Measurements from ENCODE around the gene ERFE. TPM values are rescaled to one million over a fixed set of nuclear protein-coding genes. Genes with fewer than 3 reads are reported as not detected.
"Not testable (repeated sequence)": the region's sequence is repeated elsewhere in the genome, so short reads cannot be mapped to it uniquely, and the experiment has no call there.

The ERFE gene
- total RNA-seq, 1 donor from 2014 or later = 0.44 TPM

- no peaks in the 10 kb centered on the region for H3K9me3 ChIP-seq (replicated peaks)
- H3K4me3 ChIP-seq = no peak overlapping the region
- H3K4me1 ChIP-seq = peaks cover 19% of the 10 kb centered on the region
- H3K27me3 ChIP-seq (ENCODE audit: low read depth) = no peaks in the 10 kb centered on the region
- H3K36me3 ChIP-seq = peaks cover 78% of the 10 kb centered on the region
- TF ChIP-seq CTCF (IDR thresholded peaks at IDR 0.05; ENCODE audit: borderline replicate concordance) = no peak
- intact Hi-C loops (cut with micrococcal nuclease) = no loop called here
- peak; percentile 16 for DNase-seq
- peak overlapping the region; percentile 34 for H3K27ac ChIP-seq (replicated peaks)
Observed at GRCh38 chr2:238170386-238171071, 11.8 kb downstream of the ERFE start.

GRCh38 chr2:238171072-238171431, 12.3 kb downstream of the ERFE start:
- H3K27ac ChIP-seq (replicated peaks); H3K9me3 ChIP-seq (replicated peaks); H3K4me3 ChIP-seq; DNase-seq; H3K27me3 ChIP-seq (ENCODE audit: low read depth); intact Hi-C loops (cut with micrococcal nuclease): not testable (repeated sequence)
- peaks cover 82% of the 10 kb centered on the region for H3K36me3 ChIP-seq
- peaks cover 19% of the 10 kb centered on the region for H3K4me1 ChIP-seq

GRCh38 chr2:238171575-238172187, 12.9 kb downstream of the ERFE start:
- no peaks in the 10 kb centered on the region for H3K9me3 ChIP-seq (replicated peaks)
- DNase-seq = no peak
- TF ChIP-seq CTCF (IDR thresholded peaks at IDR 0.05; ENCODE audit: borderline replicate concordance) = no peak
- H3K4me1 ChIP-seq = peaks cover 19% of the 10 kb centered on the region
- H3K27me3 ChIP-seq (ENCODE audit: low read depth) = no peaks in the 10 kb centered on the region
- peaks cover 87% of the 10 kb centered on the region for H3K36me3 ChIP-seq
- intact Hi-C loops (cut with micrococcal nuclease) = no loop called here
- H3K4me3 ChIP-seq = no peak overlapping the region
- no peak overlapping the region for H3K27ac ChIP-seq (replicated peaks)

- no peak for DNase-seq
- H3K4me1 ChIP-seq = peaks cover 19% of the 10 kb centered on the region
- intact Hi-C loops (cut with micrococcal nuclease) = no loop called here
- no peaks in the 10 kb centered on the region for H3K9me3 ChIP-seq (replicated peaks)
- H3K27ac ChIP-seq (replicated peaks) = no peak overlapping the region
- TF ChIP-seq CTCF (IDR thresholded peaks at IDR 0.05; ENCODE audit: borderline replicate concordance) = no peak
- peaks cover 94% of the 10 kb centered on the region for H3K36me3 ChIP-seq
- H3K27me3 ChIP-seq (ENCODE audit: low read depth) = no peaks in the 10 kb centered on the region
- H3K4me3 ChIP-seq = no peak overlapping the region
Observed at GRCh38 chr2:238172439-238172838, 13.7 kb downstream of the ERFE start.

GRCh38 chr2:238173692-238174091, 14.9 kb downstream of the ERFE start:
- Histone ChIP-seq H3K4me1 (peaks cover 19% of the 10 kb centered on the region), H3K27me3 (ENCODE audit: low read depth) (no peaks in the 10 kb centered on the region), H3K4me3 (no peak overlapping the region), H3K9me3 (replicated peaks) (no peaks in the 10 kb centered on the region), H3K36me3 (peaks cover 96% of the 10 kb centered on the region), H3K27ac (replicated peaks) (no peak overlapping the region)
- no peak for DNase-seq
- no peak for TF ChIP-seq CTCF (IDR thresholded peaks at IDR 0.05; ENCODE audit: borderline replicate concordance)
- intact Hi-C loops (cut with micrococcal nuclease) = no loop called here

GRCh38 chr2:238174291-238174690, 15.5 kb downstream of the ERFE start:
- Histone ChIP-seq H3K4me1 (peaks cover 13% of the 10 kb centered on the region), H3K27me3 (ENCODE audit: low read depth) (no peaks in the 10 kb centered on the region), H3K4me3 (no peak overlapping the region), H3K36me3 (peaks cover 96% of the 10 kb centered on the region), H3K9me3 (replicated peaks) (no peaks in the 10 kb centered on the region), H3K27ac (replicated peaks) (no peak overlapping the region)
- DNase-seq = no peak
- intact Hi-C loops (cut with micrococcal nuclease) = no loop called here
- no peak for TF ChIP-seq CTCF (IDR thresholded peaks at IDR 0.05; ENCODE audit: borderline replicate concordance)

Measured in left ventricle myocardium inferior (tissue), 1 donor.